ENCODE measurements around the gene PNO1. TPM values are rescaled to one million over a fixed set of nuclear protein-coding genes. Genes with fewer than 3 reads are reported as not detected.

PNO1 gene
- total and polyA plus RNA-seq, 2 experiments from 2014 or later = 34.6 to 43.7 TPM

DNA sequence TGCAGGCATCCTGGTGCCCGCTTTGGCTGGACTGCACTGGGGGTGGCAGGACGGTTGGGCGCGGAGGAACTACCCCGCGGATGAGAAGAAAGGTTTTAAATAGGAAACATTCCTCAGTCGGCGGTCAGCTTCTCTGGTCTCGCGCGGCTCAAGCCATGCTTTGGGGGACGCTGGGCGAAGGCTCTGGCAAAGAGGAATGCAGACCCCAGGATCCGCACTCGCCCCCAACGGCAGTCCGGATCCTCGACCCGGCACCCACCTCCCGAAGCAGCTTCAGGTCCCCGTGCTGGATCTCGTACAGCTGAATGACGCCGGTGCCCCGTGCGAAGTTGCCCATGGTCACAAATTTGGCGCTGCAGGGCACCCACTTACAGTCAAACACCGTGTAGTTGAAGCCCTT lies 686 bp upstream of the PNO1 start:
- peaks cover 70% of the 10 kb centered on the region for H3K79me2 ChIP-seq (replicated peaks; ENCODE audit: insufficient read depth)
- peak; percentile 59 for ATAC-seq

More for the DNA sequence above, 686 bp upstream of the PNO1 start:
- Histone ChIP-seq H3K36me3 (ENCODE audit: insufficient read depth) (peaks cover 18% of the 10 kb centered on the region), H3K9me2 (ENCODE audit: insufficient read depth) (no peaks in the 10 kb centered on the region), H2AFZ (peak overlapping the region; percentile 39; the same call in 1 of the 2 replicates), H3K27me3 (ENCODE audit: insufficient read depth) (no peaks in the 10 kb centered on the region), H4K20me1 (replicated peaks; ENCODE audit: insufficient read depth) (no peaks in the 10 kb centered on the region), H3K4me2 (peak overlapping the region; percentile 93), H3K4me1 (ENCODE audit: insufficient read depth) (peaks cover 5% of the 10 kb centered on the region; the same call in 1 of the 2 replicates), H3F3A (replicated peaks; ENCODE audit: low read depth) (no peaks in the 10 kb centered on the region), H3K4me3 (peak overlapping the region; percentile 76), H3K27ac (ENCODE audit: low read depth) (peak overlapping the region; percentile 97)
- TF ChIP-seq, protein P1, sequence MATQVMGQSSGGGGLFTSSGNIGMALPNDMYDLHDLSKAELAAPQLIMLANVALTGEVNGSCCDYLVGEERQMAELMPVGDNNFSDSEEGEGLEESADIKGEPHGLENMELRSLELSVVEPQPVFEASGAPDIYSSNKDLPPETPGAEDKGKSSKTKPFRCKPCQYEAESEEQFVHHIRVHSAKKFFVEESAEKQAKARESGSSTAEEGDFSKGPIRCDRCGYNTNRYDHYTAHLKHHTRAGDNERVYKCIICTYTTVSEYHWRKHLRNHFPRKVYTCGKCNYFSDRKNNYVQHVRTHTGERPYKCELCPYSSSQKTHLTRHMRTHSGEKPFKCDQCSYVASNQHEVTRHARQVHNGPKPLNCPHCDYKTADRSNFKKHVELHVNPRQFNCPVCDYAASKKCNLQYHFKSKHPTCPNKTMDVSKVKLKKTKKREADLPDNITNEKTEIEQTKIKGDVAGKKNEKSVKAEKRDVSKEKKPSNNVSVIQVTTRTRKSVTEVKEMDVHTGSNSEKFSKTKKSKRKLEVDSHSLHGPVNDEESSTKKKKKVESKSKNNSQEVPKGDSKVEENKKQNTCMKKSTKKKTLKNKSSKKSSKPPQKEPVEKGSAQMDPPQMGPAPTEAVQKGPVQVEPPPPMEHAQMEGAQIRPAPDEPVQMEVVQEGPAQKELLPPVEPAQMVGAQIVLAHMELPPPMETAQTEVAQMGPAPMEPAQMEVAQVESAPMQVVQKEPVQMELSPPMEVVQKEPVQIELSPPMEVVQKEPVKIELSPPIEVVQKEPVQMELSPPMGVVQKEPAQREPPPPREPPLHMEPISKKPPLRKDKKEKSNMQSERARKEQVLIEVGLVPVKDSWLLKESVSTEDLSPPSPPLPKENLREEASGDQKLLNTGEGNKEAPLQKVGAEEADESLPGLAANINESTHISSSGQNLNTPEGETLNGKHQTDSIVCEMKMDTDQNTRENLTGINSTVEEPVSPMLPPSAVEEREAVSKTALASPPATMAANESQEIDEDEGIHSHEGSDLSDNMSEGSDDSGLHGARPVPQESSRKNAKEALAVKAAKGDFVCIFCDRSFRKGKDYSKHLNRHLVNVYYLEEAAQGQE (IDR thresholded peaks at IDR 0.05; ENCODE audit: unreplicated experiment) = no peak
- TF ChIP-seq, protein P2, sequence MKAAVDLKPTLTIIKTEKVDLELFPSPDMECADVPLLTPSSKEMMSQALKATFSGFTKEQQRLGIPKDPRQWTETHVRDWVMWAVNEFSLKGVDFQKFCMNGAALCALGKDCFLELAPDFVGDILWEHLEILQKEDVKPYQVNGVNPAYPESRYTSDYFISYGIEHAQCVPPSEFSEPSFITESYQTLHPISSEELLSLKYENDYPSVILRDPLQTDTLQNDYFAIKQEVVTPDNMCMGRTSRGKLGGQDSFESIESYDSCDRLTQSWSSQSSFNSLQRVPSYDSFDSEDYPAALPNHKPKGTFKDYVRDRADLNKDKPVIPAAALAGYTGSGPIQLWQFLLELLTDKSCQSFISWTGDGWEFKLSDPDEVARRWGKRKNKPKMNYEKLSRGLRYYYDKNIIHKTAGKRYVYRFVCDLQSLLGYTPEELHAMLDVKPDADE (IDR thresholded peaks at IDR 0.05) = no peak
- TF ChIP-seq STAT1 (IDR thresholded peaks at IDR 0.05; ENCODE audit: unreplicated experiment) (no peak), EZH2phosphoT487 (IDR thresholded peaks at IDR 0.05; ENCODE audit: unreplicated experiment) (no peak), NANOG (IDR thresholded peaks at IDR 0.05; ENCODE audit: borderline replicate concordance) (no peak), EZH2 (IDR thresholded peaks at IDR 0.05; ENCODE audit: low read depth, unreplicated experiment) (no peak), CREB1 (CRISPR knock-in tag; IDR thresholded peaks at IDR 0.05; ENCODE audit: low read depth) (no peak), ZNF331 (CRISPR knock-in tag; IDR thresholded peaks at IDR 0.05; ENCODE audit: low read depth) (no peak), POLR2AphosphoS5 (IDR thresholded peaks at IDR 0.05; ENCODE audit: low read depth) (no peak), ZNF114 (CRISPR knock-in tag; IDR thresholded peaks at IDR 0.05) (no peak), JUNB (IDR thresholded peaks at IDR 0.05; ENCODE audit: unreplicated experiment) (no peak)
- TF ChIP-seq, protein P3, sequence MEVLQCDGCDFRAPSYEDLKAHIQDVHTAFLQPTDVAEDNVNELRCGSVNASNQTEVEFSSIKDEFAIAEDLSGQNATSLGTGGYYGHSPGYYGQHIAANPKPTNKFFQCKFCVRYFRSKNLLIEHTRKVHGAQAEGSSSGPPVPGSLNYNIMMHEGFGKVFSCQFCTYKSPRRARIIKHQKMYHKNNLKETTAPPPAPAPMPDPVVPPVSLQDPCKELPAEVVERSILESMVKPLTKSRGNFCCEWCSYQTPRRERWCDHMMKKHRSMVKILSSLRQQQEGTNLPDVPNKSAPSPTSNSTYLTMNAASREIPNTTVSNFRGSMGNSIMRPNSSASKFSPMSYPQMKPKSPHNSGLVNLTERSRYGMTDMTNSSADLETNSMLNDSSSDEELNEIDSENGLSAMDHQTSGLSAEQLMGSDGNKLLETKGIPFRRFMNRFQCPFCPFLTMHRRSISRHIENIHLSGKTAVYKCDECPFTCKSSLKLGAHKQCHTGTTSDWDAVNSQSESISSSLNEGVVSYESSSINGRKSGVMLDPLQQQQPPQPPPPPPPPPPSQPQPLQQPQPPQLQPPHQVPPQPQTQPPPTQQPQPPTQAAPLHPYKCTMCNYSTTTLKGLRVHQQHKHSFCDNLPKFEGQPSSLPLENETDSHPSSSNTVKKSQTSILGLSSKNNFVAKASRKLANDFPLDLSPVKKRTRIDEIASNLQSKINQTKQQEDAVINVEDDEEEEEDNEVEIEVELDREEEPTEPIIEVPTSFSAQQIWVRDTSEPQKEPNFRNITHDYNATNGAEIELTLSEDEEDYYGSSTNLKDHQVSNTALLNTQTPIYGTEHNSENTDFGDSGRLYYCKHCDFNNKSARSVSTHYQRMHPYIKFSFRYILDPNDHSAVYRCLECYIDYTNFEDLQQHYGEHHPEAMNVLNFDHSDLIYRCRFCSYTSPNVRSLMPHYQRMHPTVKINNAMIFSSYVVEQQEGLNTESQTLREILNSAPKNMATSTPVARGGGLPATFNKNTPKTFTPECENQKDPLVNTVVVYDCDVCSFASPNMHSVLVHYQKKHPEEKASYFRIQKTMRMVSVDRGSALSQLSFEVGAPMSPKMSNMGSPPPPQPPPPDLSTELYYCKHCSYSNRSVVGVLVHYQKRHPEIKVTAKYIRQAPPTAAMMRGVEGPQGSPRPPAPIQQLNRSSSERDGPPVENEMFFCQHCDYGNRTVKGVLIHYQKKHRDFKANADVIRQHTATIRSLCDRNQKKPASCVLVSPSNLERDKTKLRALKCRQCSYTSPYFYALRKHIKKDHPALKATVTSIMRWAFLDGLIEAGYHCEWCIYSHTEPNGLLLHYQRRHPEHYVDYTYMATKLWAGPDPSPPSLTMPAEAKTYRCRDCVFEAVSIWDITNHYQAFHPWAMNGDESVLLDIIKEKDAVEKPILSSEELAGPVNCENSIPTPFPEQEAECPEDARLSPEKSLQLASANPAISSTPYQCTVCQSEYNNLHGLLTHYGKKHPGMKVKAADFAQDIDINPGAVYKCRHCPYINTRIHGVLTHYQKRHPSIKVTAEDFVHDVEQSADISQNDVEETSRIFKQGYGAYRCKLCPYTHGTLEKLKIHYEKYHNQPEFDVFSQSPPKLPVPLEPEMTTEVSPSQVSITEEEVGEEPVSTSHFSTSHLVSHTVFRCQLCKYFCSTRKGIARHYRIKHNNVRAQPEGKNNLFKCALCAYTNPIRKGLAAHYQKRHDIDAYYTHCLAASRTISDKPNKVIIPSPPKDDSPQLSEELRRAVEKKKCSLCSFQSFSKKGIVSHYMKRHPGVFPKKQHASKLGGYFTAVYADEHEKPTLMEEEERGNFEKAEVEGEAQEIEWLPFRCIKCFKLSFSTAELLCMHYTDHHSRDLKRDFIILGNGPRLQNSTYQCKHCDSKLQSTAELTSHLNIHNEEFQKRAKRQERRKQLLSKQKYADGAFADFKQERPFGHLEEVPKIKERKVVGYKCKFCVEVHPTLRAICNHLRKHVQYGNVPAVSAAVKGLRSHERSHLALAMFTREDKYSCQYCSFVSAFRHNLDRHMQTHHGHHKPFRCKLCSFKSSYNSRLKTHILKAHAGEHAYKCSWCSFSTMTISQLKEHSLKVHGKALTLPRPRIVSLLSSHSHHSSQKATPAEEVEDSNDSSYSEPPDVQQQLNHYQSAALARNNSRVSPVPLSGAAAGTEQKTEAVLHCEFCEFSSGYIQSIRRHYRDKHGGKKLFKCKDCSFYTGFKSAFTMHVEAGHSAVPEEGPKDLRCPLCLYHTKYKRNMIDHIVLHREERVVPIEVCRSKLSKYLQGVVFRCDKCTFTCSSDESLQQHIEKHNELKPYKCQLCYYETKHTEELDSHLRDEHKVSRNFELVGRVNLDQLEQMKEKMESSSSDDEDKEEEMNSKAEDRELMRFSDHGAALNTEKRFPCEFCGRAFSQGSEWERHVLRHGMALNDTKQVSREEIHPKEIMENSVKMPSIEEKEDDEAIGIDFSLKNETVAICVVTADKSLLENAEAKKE (CRISPR knock-in tag; IDR thresholded peaks at IDR 0.05) = no peak
- TF ChIP-seq, protein P4, sequence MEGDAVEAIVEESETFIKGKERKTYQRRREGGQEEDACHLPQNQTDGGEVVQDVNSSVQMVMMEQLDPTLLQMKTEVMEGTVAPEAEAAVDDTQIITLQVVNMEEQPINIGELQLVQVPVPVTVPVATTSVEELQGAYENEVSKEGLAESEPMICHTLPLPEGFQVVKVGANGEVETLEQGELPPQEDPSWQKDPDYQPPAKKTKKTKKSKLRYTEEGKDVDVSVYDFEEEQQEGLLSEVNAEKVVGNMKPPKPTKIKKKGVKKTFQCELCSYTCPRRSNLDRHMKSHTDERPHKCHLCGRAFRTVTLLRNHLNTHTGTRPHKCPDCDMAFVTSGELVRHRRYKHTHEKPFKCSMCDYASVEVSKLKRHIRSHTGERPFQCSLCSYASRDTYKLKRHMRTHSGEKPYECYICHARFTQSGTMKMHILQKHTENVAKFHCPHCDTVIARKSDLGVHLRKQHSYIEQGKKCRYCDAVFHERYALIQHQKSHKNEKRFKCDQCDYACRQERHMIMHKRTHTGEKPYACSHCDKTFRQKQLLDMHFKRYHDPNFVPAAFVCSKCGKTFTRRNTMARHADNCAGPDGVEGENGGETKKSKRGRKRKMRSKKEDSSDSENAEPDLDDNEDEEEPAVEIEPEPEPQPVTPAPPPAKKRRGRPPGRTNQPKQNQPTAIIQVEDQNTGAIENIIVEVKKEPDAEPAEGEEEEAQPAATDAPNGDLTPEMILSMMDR (conservative IDR thresholded peaks at IDR 0.05; ENCODE audit: low read depth in 2 of 2) = no peak
- peaks cover 28% of the 10 kb centered on the region for H3K36me3 Mint-ChIP-seq (ENCODE audit: low read depth)
- H3K27ac Mint-ChIP-seq = peak overlapping the region; percentile 100
- no peaks in the 10 kb centered on the region; the same call in 2 of the 3 replicates for H3K9me3 Mint-ChIP-seq
- peaks cover 9% of the 10 kb centered on the region for H3K27me3 Mint-ChIP-seq (ENCODE audit: insufficient read depth, low read depth, poor library complexity)
- H3K4me3 Mint-ChIP-seq = peak overlapping the region; percentile 98
- peak; percentile 77 for DNase-seq (ENCODE audit: low spot score)
- peaks cover 6% of the 10 kb centered on the region; the same call in 2 of the 3 replicates for H3K4me1 Mint-ChIP-seq
